Stimulated activated CD8-positive, alpha-beta memory T cell treated with anti-CD3 and anti-CD28 coated beads, Interleukin-7, amount 100 ng/mL, for 48 hours (primary cell): ENCODE results near the gene CLSTN2.

Experiments
- DNase-seq, 2 donors: peaks; one replicate each; pipeline ENCODE4 v3.0.0-alpha.2; 2020; ENCODE audit warnings: low read depth in 1 of 2; ENCODE audit errors: extremely low read depth in 1 of 2

The CLSTN2 gene

GRCh38 chr3:140617135-140617534 is 682.1 kb downstream of the CLSTN2 start:
- DNase-seq = no peak

- DNase-seq = no peak
Observed at GRCh38 chr3:140626856-140627255, 691.9 kb downstream of the CLSTN2 start.
